Prostate gland (tissue), 2 donors: ENCODE results near the gene SUMO1.

ENCODE experiments used
- POLR2A ChIP-seq: fragments of 450-650 bp; IDR thresholded peaks from one replicate; pipeline ENCODE4 v1.6.1; 2016; ENCODE audit warnings: antibody characterized with exemption, mild to moderate bottlenecking
- POLR2AphosphoS5 ChIP-seq: sonication (generic); formaldehyde crosslinking; IDR thresholded peaks from one replicate; pipeline ENCODE4 v1.6.1; 2017; ENCODE audit warnings: antibody characterized with exemption
- TF ChIP-seq, protein P1 (sequence below), 4 experiments: fragments of 200-600 bp in 2 of 4; fragments of 450-650 bp in 2 of 4; sonication (generic) in 2 of 4; IDR thresholded peaks; 1 replicate in 3 of 4; 2 replicates in 1 of 4; pipeline ENCODE4 v1.5.1; 2016 to 2019; ENCODE audit warnings: antibody characterized with exemption in 4 of 4, mild to moderate bottlenecking in 2 of 4, moderate library complexity in 2 of 4

DNA sequence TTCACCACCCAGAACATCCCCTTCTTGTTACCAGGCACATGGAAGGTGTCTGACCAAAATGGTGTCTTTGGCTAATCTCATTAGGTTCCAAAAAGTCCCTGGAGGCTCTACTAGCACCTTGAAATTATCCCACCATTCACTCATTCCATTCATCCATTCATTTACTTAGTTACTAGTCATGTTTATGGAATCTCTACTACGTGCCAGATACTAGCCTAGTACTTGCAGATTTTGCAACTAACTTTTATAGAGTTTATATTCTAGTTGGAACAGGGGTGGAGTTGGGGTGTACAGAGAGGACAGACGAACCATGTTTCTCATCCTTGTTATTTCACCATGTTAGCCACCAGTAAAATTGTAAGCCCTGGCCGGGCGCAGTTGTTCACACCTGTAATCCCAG, 23.1 kb upstream of the SUMO1 start:
- TF ChIP-seq, protein P1, sequence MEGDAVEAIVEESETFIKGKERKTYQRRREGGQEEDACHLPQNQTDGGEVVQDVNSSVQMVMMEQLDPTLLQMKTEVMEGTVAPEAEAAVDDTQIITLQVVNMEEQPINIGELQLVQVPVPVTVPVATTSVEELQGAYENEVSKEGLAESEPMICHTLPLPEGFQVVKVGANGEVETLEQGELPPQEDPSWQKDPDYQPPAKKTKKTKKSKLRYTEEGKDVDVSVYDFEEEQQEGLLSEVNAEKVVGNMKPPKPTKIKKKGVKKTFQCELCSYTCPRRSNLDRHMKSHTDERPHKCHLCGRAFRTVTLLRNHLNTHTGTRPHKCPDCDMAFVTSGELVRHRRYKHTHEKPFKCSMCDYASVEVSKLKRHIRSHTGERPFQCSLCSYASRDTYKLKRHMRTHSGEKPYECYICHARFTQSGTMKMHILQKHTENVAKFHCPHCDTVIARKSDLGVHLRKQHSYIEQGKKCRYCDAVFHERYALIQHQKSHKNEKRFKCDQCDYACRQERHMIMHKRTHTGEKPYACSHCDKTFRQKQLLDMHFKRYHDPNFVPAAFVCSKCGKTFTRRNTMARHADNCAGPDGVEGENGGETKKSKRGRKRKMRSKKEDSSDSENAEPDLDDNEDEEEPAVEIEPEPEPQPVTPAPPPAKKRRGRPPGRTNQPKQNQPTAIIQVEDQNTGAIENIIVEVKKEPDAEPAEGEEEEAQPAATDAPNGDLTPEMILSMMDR (IDR thresholded peaks at IDR 0.05) = no peak
- TF ChIP-seq POLR2A = no peak
- no peak for TF ChIP-seq POLR2AphosphoS5
